NCI-H460 (cell line): ENCODE results near the gene GPANK1. TPM values are rescaled to one million over a fixed set of nuclear protein-coding genes. Genes with fewer than 3 reads are reported as not detected.
A peak's percentile ranks its signal among the peaks of the same experiment; 100 is the strongest.

ENCODE experiments used
- DNase-seq: peaks from one replicate; pipeline ENCODE4 v3.0.0-alpha.2; 2016; ENCODE audit warnings: low read depth; ENCODE audit errors: extremely low read depth
- small RNA-seq, 2 experiments: library from RNA; depleted of rRNA; stranded (forward); fragments of <200 nt; gene quantifications; one replicate each; pipeline ENCODE3, GENCODE V24; 2014
- total RNA-seq: library from RNA; depleted of rRNA; stranded (reverse); fragments of >200 nt; shearing (Covaris generic); gene quantifications from 2 replicates; pipeline ENCODE4 v1.2.3, GENCODE V29; 2014; rRNA removed

GPANK1 gene
- total RNA-seq, 1 experiment from 2014 or later: 11.7 TPM

DNA sequence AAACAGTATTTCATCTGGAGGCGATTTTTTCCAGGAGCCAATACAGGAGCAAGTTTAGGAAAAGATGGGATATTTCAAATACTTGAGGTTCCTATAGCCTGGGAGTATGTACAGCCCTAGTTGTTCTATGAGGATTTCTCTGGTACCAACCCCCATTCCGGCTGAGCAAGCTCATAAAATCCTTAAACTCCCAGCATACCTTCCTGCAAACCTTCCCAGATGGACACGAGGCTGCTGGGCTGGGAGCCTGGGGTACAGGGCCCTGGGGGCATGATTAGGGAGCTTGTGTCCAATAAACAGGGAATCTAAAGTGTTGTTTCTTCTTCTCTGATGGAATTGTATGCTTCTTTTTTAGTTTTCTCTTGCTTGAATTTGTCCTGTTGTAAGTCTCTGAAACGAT is 42.8 kb downstream of the GPANK1 start:
- no peak for DNase-seq

DNA sequence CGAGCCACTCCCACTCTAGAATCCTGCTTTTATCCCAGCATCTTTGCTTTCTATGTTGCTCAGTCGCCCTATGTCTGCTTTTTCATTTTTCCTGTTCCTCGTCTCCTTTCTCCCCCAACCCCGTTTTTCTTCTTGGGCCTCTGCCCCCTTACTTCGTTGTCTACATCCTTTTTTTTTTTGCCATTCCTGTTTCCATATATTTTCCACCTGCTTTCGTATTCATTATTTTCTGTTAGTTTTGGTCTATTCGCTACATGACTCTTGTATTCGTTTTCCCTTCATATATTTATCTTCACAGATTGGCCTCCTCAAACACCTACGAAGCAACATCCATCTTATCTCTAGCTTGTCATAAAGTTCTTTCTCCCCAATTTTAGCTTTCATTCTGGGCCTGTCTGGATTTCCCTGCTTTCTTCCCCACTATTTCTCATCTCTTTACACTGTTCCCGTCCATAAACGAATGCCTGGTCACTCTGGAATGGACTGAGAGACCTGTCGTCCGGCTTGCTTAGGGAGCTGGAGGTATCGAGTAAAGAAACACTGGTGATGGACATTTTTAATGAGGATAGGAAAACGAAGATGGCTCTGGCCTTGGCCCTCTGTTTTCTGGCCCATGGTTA is 43.4 kb downstream of the GPANK1 start:
- DNase-seq: no peak

DNA sequence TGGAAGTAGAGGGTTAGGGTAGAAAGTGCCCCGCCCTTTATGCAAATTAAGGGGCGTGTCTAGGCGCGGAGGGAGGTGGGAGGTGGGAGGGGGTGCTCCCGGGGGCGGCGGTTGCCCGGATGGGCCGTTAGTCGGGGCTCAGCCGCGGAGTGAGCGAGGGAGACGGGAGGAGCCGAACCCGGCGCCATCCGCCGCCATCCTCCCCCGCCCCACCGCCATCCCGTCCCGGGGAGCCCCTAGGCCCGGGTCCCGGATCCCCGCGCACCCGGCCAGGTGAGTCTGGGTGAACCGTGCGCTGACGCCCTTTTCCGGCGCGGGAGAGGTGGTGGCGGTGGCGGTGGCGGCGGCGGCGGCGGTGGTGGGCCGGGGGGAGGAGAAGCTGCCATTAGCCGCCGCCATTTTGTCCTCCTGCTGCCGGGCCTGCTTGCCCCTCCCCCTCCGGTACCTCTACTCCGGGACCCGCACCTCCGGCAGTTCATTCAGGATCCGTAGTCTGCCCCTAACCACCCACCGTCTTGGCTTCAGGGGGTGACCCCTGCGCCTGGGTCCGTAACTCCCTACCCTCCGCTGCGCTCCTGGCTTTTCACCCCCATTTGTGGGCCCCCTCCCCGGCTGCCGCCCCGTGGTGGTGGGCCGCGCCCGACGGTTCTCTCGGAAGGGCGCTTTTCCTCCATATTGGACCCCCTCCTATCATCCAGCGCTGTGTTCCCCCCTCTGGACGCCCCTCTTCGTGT is 44.0 kb downstream of the GPANK1 start, which contains the start of gene PRRC2A:
TSS of gene PRRC2A (plus strand) at position 130 of the 734 bp plus-strand sequence. CDS start 2,075 bp downstream, outside the sequence.
- DNase-seq: no peak

DNA sequence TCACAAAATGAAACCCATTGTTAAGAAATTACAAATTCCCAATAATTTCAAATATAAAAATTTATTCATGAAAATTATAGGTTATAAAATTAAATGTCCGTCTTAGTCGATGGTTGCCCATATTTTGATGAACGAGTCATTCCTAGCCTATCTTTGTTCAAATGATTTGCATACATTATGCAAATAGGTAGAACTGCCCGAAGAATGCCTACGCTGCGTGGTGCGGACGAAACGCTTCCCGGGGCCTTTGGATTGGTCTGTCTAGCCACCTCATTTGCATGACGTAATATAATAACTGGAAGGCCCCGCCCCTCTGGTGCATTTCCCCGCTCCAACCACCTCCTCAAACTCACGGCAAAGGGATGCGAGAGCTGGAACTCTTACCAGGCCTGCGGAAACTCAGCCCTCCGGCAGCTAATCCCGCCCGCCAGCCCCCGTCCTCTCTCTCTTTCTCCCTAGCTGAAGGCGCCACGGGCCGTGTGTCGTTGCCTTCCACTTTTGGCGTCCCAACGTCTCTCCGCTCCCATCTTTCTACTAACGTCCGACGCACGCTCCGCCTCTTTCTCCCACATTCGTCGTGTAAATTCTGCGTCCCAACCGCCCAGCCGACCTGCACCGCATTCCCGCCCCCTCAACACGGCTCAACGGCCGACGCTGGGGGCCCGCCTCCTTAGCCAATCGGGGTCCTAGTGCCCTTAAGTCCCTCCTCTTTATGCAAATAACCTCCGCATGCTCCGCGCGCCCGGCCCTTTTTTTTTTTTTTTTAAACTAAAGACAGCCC is 44.8 kb downstream of the GPANK1 start:
- peak; percentile 96 for DNase-seq

DNA sequence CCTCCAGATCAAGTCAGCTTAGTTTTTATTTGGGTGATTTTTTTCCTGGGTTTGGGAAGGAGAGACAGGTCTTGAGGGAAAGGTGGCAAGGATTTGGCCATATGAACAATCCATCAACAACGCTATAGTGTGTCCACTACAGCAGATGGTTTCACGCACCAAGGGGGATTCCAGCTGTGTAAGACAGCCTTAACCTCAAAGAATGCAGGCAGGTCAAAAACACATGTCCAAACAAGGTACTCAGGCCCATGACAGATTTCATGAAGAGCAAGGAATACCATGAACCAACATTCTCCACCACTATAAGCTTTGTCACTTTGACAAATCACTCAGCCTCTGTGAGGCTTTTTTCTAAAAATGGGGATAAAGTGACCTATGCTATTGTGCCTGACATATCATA is 47.8 kb downstream of the GPANK1 start:
- no peak for DNase-seq

DNA sequence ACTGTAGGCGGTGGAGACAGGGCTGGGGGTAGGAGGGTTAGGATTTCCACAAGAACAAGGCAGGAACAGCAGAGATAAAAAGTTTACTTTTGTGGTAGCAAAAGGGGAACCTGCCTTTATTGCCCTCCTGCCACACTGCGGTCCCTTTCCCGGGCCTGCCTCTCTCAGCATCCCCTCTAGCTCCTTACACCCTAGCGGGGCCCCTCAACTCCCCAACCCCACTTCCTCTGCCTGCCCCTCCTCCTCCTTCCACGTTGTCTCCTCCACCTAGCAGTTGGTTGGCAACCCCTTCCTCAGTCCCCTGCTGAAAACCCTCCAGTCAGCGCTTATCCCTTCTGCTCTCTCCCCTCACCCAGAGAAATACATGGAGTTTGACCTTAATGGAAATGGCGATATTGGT is 49.0 kb downstream of the GPANK1 start:
- DNase-seq: no peak

DNA sequence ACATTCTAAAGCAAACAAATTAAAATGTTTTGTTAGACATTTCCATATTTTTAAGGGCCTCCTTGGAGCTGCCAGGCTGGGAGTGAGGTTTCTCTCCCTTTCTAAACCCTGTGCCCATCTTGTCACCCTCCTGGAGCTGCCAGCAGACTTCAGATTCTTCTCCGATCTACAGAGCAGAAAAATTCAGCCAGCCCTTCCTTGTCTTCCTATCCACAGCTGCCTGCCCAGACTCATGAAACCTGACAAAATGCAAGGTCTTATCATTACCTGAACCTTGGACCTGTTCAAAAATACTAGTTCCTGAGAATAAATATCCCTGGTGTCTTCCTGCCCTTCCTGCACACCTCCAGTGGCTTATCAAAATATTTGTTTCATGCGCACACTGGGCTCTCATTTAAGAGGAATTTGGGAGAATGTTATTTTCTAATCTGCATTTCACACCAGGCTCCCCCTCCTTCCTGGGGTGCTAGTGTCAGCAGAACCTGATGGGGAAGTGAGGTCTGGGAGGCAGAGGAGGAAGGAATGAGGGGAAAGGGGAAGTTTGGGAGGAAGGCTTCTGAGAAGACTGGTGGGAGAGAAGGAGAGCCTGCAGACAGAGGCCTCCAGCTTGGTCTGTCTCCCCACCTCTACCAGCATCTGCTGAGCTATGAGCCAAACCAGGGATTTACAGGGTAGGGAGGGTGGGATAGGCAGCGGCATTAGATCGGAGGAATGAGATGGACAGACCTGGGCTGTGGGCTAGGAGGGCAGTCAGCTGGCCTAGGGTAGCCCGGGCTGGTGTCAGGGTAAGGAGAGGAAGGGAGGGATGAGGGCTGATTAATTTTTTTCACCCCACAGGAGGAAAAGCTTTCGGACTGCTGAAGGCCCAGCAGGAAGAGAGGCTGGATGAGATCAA is 49.9 kb downstream of the GPANK1 start, which contains the start of gene AIF1:
TSS of gene AIF1 (plus strand) at position 551 of the 895 bp plus-strand sequence. CDS start at position 647, 96 bp downstream.
- DNase-seq: no peak

DNA sequence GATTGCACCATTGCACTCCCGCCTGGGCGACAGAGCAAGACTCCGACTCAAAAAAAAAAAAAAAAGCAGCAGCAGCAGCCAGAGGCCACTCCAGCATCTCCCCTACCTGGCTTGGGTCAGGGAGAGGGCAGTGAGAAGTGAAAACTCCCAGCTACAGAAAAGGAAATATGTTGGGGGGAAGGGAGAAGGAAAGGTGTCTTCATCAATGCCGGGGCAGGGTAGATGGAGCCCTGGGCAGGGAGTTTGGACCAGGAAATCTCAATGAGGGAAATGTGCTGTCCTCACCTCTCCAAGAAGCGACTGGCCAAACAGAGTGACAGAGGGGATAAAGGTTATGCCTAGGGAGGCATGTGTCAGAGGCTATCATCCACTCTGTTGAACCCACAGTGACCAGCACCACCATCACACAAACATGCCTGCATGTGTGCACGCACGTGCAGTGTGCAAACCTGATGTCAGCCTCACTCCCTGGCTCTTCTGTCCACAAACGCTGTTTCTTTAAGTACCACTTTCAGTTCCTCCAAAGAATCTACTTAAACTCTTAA is 50.6 kb downstream of the GPANK1 start:
- DNase-seq: no peak

Small RNA genes within 50 kb of the gene (small RNA-seq; reads per million reads assigned to genes)
- gene MIR4646 (0 reads per million in 2 experiments), gene MIR6832 (0 reads per million in 2 experiments), gene RF00019 (0 reads per million in 2 experiments), gene SNORA38 (8.5 to 24.7 reads per million in 2 experiments), gene UQCRHP1 (0 reads per million in 2 experiments)

Other genes starting within 250 kb of the GPANK1 start
- 6.5 and 6.8 TPM in 2 replicates for gene MICB, start 166.9 kb downstream of the GPANK1 start, total RNA-seq
- gene MCCD1, start 136.0 kb downstream of the GPANK1 start, total RNA-seq: not detected in 2 replicates
- gene DDX39B, start 123.0 kb downstream of the GPANK1 start, total RNA-seq: 488 and 493 TPM in 2 replicates
- 0.23 and 0.27 TPM in 2 replicates for gene ATP6V1G2, start 118.4 kb downstream of the GPANK1 start, total RNA-seq
- 20.5 and 20.6 TPM in 2 replicates for gene NFKBIL1, start 117.4 kb downstream of the GPANK1 start, total RNA-seq
- gene LTA, start 92.7 kb downstream of the GPANK1 start, total RNA-seq: not detected in 2 replicates
- gene TNF, start 89.4 kb downstream of the GPANK1 start, total RNA-seq: not detected in 2 replicates
- gene LTB, start 82.6 kb downstream of the GPANK1 start, total RNA-seq: not detected in 2 replicates
- not detected in 2 replicates for gene LST1, start 78.7 kb downstream of the GPANK1 start, total RNA-seq
- gene NCR3, start 72.0 kb downstream of the GPANK1 start, total RNA-seq: not detected in 2 replicates
- not detected in 2 replicates for gene AIF1, start 49.8 kb downstream of the GPANK1 start, total RNA-seq
- 68.9 and 72.2 TPM in 2 replicates for gene PRRC2A, start 44.3 kb downstream of the GPANK1 start, total RNA-seq
- gene BAG6, start 12.3 kb downstream of the GPANK1 start, total RNA-seq: 113 and 133 TPM in 2 replicates
- 2.4 and 2.8 TPM in 2 replicates for gene APOM, start 9.1 kb downstream of the GPANK1 start, total RNA-seq
- gene C6orf47, start 4.2 kb downstream of the GPANK1 start, total RNA-seq: 10.1 and 10.9 TPM in 2 replicates
- 110 and 131 TPM in 2 replicates for gene CSNK2B, start 1.1 kb upstream of the GPANK1 start, total RNA-seq
- 1.9 and 2.8 TPM in 2 replicates for gene LY6G5B, start 5.0 kb upstream of the GPANK1 start, total RNA-seq
- gene LY6G5C, start 16.1 kb upstream of the GPANK1 start, total RNA-seq: 0.95 and 1.3 TPM in 2 replicates
- 40.5 and 55.7 TPM in 2 replicates for gene ABHD16A, start 38.3 kb upstream of the GPANK1 start, total RNA-seq
- gene LY6G6F, start 41.9 kb upstream of the GPANK1 start, total RNA-seq: not detected in 2 replicates
- not detected in 2 replicates for gene LY6G6D, start 50.4 kb upstream of the GPANK1 start, total RNA-seq
- not detected in 2 replicates for gene LY6G6C, start 56.7 kb upstream of the GPANK1 start, total RNA-seq
- gene MPIG6B, start 58.4 kb upstream of the GPANK1 start, total RNA-seq: not detected in 2 replicates
- gene DDAH2, start 64.3 kb upstream of the GPANK1 start, total RNA-seq: 16.4 and 19.1 TPM in 2 replicates
- 376 and 448 TPM in 2 replicates for gene CLIC1, start 71.5 kb upstream of the GPANK1 start, total RNA-seq
- gene MSH5, start 75.0 kb upstream of the GPANK1 start, total RNA-seq: 18.6 and 19.8 TPM in 2 replicates
- gene SAPCD1, start 97.7 kb upstream of the GPANK1 start, total RNA-seq: 2.8 and 4.7 TPM in 2 replicates
- gene VWA7, start 112.3 kb upstream of the GPANK1 start, total RNA-seq: 0.47 and 0.81 TPM in 2 replicates
- 42.1 and 46.7 TPM in 2 replicates for gene VARS1, start 130.8 kb upstream of the GPANK1 start, total RNA-seq
- gene LSM2, start 142.0 kb upstream of the GPANK1 start, total RNA-seq: 62.6 and 64.3 TPM in 2 replicates
- gene HSPA1L, start 150.3 kb upstream of the GPANK1 start, total RNA-seq: 0.82 and 1.0 TPM in 2 replicates
- 43.3 and 46.7 TPM in 2 replicates for gene HSPA1A, start 150.5 kb upstream of the GPANK1 start, total RNA-seq
- 58.3 and 60.4 TPM in 2 replicates for gene HSPA1B, start 162.7 kb upstream of the GPANK1 start, total RNA-seq
- 24.6 and 25.2 TPM in 2 replicates for gene NEU1, start 197.8 kb upstream of the GPANK1 start, total RNA-seq
- 0.07 TPM in 1 of 2 replicates, not detected in the other for gene SLC44A4, start 214.0 kb upstream of the GPANK1 start, total RNA-seq
- 19.3 and 19.9 TPM in 2 replicates for gene EHMT2, start 232.7 kb upstream of the GPANK1 start, total RNA-seq
- gene ZBTB12, start 237.1 kb upstream of the GPANK1 start, total RNA-seq: 1.8 and 2.8 TPM in 2 replicates